HS-5 (cell line): ENCODE data around the gene SH3BP2.

Experiments
- DNase-seq: peaks from one replicate; pipeline ENCODE4 v3.0.0-alpha.2; 2012; ENCODE audit warnings: low read depth

The SH3BP2 gene

GRCh38 chr4:2792711-2793585, at the start of gene SH3BP2:
Gene SH3BP2 (plus strand): TSS chr4:2793085. CDS start chr4:2820618, 27,533 bp downstream.
- DNase-seq = peak; percentile 15

- DNase-seq = no peak
Observed at GRCh38 chr4:2743518-2744445, 49.1 kb upstream of the SH3BP2 start.

- DNase-seq = no peak
Observed at GRCh38 chr4:2744576-2745270, 48.2 kb upstream of the SH3BP2 start.

GRCh38 chr4:2745516-2745915, 47.4 kb upstream of the SH3BP2 start:
- no peak for DNase-seq

GRCh38 chr4:2745981-2746806, 46.7 kb upstream of the SH3BP2 start:
- DNase-seq = peak; percentile 36

GRCh38 chr4:2746891-2747695, 45.8 kb upstream of the SH3BP2 start:
- no peak for DNase-seq

- DNase-seq = no peak
Observed at GRCh38 chr4:2750719-2751605, 41.9 kb upstream of the SH3BP2 start.

- no peak for DNase-seq
Observed at GRCh38 chr4:2753436-2753835, 39.4 kb upstream of the SH3BP2 start.

GRCh38 chr4:2754848-2755819, 37.8 kb upstream of the SH3BP2 start:
- DNase-seq = no peak

GRCh38 chr4:2755821-2756690, 36.8 kb upstream of the SH3BP2 start, which contains the start of gene TNIP2:
Gene TNIP2 (minus strand): TSS chr4:2756336. CDS start chr4:2756289, 47 bp downstream.
- peak; percentile 24 for DNase-seq

GRCh38 chr4:2756691-2757350, 36.1 kb upstream of the SH3BP2 start:
- no peak for DNase-seq

- no peak for DNase-seq
Observed at GRCh38 chr4:2757426-2757825, 35.5 kb upstream of the SH3BP2 start.

GRCh38 chr4:2761035-2761923, 31.6 kb upstream of the SH3BP2 start:
- DNase-seq = no peak

GRCh38 chr4:2762048-2762447, 30.8 kb upstream of the SH3BP2 start:
- no peak for DNase-seq
